Activated CD8-positive, alpha-beta memory T cell treated with anti-CD3 and anti-CD28 coated beads for 48 hours (primary cell): ENCODE measurements around the gene GJB5.
"Not testable (repeated sequence)": the region's sequence is repeated elsewhere in the genome, so short reads cannot be mapped to it uniquely, and the experiment has no call there.

Experiments used
- DNase-seq, 3 experiments: peaks; one replicate each; pipeline ENCODE4 v3.0.0-alpha.2; 2020; ENCODE audit warnings: low read depth in 2 of 3, low spot score in 2 of 3

The GJB5 gene

DNA sequence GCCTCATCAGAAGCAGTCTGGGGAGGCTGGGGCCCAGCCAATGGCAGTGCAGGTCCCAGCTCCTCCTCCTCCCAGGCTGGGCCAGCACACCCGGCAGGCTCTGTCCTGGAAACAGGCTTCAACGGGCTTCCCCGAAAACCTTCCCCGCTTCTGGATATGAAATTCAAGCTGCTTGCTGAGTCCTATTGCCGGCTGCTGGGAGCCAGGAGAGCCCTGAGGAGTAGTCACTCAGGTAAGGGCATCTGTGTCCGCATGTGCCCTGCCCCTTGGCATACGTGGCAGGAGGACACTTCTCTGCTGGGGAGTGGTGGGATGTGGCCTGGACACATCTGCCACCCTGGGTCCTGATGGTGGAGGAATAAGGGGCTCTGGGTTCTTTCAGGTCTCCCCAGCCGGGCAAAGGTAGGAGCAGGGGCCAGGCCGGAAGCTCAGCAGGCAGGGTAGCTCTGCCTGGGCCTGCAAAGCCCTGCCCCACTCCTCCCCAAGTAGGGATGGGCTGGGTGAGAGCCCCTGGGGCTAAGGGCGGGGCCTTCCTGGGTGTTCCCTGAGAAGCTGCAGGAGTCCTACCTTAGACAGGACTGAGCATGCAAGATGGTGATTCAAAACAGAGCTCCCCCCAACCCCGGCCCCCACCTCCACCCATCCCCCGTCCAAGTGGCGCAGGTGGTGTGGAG lies at the start of gene GJB5:
GJB5 (plus strand) TSS at position 84 of the 674 bp plus-strand sequence. CDS start 2,284 bp downstream, outside the sequence.
- DNase-seq: no peak

DNA sequence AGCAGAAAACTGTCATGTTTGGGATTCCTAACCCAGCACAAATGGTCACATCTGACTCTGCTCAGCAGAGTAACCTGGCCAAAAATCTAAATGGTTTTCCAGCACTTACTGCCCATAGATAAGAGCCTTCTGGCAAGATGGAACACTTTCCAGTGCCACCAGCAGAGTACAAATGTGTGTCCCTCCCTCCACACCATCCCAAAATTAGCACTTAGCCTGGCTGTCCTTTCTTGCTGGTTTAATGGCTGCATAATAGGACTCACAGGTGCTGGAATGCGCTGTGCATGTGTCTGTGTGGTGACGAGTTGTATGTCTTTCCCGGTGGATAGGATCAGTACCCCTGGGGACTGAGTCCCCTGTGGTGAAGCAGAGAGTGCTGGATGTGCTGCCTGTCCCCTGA lies 49.8 kb upstream of the GJB5 start:
- DNase-seq: no peak

DNA sequence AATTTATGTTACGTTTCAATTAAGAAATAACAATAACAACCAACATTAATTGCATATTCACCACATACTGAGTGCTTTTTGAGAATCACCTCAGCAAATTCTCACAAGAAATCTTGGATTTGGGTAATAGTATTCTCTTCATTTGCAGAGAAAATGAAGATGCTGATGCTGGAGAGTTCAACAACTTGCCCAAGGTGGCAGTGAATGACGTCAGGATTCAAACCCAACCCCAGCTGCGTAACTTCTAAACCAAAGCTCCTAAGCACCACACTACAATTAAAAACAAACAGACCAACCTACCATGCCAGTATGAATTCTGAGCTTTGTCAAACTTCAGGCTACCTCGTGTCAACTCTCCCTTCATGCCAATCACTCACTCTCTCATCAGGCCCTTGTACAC lies 46.7 kb upstream of the GJB5 start:
- no peak for DNase-seq

DNA sequence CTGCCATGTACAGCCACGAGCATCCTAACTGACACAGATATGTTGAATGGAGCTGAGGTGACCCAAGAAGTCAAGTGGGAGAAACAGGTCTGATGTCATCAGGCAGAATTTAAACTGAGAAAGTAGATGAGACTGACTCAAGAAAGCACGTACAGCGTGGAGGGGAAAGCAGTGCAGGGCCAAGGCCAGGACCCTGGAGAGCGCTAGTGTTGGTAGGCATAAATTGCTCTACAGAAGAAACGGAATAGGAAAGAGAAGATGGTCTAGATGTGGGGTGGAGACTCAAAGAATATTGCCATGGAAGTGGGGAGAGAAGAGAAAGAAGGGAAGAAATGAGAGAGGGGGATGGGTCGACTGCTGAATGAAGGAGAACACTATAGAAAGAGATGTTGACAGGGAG lies 45.3 kb upstream of the GJB5 start:
- no peak for DNase-seq

DNA sequence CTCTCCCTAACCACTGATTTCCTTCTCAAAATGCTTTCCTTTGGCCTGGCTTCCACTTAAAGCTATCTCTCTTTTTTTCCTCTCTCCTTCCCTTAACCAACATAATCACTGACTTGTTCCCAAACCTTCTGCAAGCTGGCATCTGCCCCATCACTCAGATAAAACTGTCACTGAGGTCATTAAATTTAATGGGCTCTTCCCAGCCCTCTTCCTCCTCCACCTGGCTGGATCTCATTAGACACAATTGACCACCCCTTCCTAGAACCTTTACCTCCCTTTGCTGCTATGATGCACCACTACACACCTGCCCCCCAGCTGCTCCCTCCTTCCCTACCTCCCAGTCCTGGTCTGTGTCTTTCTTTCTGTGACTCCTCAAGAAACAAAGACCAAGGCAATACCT lies 44.0 kb upstream of the GJB5 start:
- no peak for DNase-seq

DNA sequence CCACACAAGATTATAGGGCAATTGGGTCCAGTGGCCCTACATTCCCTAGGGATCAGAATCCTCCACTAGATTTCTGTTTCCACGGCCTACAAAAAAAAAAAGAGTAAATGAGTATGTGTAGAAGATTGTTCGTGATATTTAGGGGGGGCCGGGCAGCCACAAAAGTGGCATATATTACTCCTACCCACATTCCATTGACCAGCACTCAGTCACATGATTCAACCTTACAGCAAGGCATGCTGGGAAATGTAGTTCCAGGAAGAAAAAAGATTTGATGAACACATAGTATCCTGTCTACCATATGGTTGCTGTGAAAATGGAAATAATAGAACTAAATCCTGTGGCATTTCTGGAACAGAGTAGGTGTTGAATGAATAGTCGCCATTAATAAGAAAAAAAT lies 43.4 kb upstream of the GJB5 start:
- DNase-seq: no peak

DNA sequence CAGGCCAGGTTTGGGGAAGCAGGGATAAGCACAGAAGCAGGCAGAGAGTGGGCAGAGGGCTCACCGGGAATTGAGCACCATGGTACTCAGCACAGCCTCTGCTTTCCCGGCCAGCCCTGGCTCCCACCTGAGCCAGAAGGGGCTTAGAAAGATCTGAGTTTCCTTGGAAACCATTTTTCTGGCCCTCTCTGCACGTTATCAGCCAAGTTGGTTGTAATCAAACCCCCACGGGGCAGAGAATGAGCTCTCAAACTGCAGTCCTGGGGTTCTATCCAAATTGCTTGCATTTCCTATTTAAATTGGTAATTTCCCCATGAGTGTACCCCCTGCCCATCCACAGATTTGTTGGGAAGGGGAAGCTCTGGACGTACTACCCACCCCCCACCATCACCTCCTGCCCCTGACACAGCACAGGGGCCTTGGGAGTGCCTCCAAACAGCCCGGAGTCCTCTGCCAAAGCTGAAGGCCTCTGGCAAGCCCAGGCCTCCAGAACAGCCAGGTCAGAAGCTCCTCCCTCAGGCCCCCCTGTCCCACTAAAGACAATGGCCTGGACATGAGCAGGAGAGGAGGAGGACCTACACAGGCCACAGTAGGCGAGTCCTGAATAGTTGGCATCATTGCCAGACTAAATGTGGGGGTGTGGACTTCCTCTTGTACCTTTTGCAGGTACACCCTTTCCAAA lies 42.7 kb upstream of the GJB5 start:
- DNase-seq: no peak

DNA sequence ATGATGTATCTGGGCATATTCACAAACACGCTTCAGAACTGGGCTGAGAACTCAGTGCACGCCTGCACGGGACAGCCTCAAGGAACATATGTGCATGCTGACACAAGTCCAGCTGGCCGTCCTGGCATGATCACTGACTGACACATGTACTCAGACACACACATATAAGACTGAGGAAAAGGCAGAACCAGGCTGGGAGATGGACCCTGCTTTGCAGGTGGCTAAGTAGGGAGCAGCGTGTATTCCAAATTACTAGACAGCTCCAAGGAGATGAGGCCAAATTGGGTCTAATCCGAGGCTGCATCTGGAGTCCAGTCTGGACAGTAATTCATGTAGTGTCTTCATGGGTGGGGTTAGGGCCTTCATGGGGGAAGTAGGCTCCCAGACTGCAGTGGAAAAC lies 41.4 kb upstream of the GJB5 start:
- DNase-seq: no peak

DNA sequence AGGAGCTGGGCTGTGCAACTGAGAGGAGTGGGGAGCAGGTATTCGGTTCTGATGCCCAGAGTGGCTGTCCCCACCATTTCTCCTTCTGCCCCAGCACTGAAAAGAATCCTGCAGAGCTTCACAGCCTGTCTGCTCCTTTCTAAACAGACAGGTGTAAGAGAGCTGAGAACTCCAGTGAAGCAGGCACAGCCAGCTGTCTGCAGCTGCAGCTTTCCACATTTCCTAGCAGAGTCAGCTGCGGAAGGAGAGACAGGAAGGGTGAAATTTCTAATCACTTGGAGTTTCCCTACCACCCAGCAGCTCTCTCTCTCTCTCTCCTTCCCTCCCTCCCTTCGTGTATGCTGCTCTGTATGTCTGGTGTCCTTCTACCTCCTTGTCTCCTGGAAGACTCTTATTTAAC lies 40.5 kb upstream of the GJB5 start:
- DNase-seq: no peak

DNA sequence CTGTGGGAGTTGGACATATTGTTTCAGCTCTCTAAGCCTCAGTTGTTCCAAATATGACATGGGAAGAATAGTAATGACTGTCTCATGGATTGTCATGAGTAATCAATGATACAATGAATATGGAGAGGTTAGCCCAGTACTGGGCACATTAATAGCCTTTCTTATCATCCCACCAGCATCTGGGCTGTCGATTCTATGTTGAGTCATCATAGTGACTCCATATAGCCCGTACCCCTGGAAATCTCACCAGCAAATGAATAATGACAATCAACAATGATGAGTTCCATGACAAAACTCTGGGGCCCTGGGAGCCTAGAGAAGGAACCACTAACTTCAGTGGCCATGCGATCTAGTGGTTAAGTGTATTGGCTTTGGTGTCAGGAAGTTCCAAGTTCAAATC lies 39.7 kb upstream of the GJB5 start:
- no peak for DNase-seq

DNA sequence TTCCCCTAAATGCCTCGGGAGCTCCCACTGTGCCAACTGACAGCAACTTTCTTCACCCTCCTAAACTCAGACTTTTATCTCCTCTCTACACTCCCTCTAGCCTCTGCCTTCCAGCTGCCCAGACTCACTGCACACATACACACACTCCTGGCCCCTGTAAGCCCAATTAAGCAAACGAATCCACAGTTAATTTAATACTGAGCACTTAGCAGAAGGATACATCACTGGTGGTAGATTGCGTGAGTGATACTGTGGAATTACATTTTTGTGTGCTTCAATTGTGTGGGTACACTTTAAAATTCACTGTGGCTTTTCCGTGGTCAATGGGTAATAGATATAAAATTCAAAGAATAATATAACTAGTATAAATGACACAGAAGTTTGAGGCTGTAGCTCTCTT lies 33.6 kb upstream of the GJB5 start:
- no peak for DNase-seq

DNA sequence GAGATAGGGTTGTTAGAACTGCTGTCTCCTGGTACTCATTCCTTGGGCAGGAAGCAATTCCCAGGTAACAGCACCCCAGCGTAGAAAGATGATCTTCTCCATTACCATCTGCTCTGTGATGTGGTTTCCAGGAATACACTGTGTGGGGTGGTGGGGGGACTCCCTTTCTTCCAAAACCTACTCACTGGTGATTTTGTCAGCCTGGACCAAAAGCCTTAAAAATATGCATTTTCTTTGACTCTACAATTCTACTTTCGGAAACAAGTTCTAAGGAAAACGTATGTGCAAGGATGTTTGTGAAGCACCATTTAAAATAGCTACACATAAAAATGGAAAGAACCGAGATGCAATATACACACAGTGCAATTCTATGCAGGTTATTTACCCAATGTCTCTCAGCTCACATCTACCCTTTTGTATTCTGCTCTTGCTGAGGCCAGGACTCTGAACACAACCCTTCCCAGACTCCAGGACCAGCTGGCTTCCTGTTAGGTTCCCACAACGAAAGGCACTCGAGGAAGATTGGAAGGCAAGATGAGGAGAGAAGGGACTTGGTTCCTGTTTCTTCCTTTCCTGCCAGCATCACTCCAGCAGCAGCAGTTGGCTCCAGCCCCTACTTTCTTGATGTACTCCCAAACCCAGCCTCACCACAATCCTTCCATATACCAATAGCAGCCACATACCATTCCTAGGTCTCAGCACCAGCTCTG lies 33.0 kb upstream of the GJB5 start:
- no peak for DNase-seq

DNA sequence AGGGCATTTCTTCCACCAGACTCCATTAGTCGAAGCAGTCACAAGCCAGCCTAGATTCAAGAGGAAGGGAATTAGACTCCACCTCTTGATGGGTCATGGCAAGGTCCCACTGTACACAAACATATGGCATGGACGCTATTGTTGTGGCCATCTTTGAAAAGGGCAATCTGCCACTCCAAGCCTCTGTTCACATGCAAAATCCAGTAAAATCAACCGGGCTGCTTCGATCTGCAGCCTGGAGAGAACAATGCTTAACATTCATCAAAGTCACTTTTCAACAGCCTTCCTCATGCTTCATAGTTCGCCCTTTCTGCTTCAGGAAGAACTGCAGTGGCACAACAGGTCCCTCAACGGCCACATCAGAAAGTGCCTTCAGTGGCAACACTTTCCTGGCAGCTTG lies 28.0 kb upstream of the GJB5 start:
- no peak for DNase-seq

DNA sequence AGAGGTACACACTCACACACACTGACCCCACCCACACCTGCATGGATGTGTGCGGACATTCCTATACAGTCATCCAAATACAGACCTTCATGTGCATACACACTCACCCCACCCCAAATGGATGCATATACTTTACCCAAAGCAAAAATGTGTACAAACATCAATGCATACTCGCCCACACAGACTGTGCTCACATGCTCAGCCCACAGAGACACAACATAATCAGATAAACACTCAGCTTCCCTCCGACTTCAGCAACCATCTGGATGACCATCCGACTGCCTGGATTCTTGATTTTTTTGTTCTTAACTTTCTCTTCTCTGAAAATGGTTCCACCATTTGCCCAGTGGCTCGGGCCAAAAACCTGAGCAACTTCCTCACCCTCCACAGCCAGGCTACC lies 24.4 kb upstream of the GJB5 start:
- DNase-seq: no peak

DNA sequence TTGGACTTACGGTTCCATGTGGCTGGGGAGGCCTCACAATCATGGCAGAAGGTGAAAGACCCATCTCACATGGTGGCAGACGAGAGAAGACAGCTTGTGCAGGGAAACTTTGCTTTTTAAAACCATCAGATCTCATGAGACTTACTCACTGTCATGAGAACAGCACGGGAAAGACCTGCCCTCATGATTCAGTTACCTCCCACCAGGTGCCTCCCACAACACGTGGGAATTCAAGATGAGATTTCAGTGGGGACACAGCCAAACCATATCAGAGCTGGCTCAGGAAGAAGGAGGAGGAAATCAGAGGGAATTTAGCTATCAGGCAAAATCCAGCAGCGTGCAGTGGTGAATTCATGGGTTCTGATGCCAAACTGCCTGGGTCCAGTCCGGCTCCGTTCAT lies 22.0 kb upstream of the GJB5 start:
- DNase-seq: not testable (repeated sequence)

DNA sequence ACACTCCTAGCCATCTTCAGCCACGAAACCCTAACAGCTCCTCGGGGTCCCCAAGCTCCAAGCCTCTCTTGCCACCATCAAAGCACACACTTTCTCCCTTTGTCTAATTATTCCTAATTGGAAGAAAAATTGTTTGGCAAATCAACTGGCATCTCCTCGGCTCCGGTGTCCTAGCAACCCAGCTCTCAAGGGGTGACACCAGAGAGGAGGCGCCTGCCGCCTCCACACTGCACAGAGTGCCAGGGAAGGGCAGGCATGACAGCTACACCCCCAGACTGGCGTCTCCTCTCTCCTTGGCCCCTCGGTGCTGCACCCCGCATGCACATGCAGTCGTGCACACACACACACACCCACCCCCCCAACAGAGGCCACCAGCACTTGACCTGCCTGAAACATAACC lies 18.2 kb upstream of the GJB5 start:
- no peak for DNase-seq

DNA sequence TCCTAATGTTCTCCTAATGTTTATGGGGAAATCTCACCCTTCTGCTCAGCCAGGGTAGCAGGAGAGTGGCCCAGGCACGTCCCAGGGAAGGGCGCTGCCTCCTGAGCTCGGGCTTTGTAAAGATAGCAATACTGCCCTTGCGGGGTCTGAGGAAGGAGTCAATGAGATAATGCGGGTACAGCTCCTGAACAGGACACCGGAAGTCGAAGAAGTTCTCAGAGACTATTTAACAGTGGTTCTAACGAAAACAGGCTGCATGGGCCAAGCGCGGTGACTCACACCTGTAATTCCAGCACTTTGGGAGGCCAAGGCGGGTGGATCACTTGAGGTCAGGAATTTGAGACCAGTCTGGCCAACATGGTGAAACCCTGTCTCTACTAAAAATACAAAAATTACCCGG lies 17.6 kb upstream of the GJB5 start:
- not testable (repeated sequence) for DNase-seq

DNA sequence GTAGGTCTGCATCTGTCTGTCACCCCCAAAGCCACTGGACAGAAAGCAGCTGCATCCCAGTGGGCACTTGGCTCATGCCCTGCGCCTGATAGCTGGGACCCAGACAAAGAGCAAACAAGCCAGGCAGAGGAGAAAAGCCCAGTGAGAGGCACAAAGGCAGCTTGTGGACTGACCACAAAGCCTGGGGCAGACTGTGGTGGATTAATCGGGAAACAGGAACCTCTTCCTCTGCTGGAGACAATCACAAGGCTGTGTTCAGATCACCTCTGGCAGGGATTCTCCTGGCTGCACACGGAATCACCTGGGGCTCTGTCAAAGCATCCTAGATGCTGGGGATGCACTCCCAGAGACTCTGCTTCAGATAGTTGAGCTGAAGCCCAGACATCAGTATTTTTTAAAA lies 15.2 kb upstream of the GJB5 start:
- no peak for DNase-seq

DNA sequence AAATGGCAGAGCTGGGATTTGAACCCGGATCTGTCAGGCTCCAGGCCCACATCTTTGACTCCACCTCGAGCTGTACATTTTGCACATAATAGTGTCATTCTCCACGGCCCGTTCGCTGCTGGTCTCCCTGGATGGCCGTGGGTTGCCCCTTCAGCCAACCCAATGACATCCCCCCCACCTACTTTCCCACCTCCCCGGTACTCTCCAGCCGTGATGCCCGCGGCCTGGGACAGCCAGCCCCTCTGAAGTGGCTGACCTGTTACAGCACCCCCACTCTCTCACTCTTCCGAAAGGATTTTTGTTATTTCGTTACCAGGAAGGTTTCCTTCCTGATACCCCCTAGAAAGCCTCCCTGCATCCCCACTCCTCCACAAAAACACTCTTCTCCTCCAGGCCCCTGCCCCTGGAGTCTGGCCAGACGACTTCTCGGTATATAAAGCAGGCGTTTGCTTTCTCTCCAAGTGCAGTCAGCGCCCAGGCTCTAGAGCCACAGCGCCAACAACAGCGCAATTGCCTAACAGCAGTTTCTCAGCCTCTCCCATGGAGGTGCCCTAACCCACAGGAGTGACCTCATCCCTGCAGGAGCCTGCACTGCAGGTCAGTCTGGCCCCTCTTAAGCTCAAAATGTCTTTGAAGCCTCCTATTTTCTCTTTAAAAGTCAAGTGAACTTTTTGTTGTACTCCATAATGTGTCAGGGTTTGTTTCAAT lies 14.5 kb upstream of the GJB5 start:
- no peak for DNase-seq

DNA sequence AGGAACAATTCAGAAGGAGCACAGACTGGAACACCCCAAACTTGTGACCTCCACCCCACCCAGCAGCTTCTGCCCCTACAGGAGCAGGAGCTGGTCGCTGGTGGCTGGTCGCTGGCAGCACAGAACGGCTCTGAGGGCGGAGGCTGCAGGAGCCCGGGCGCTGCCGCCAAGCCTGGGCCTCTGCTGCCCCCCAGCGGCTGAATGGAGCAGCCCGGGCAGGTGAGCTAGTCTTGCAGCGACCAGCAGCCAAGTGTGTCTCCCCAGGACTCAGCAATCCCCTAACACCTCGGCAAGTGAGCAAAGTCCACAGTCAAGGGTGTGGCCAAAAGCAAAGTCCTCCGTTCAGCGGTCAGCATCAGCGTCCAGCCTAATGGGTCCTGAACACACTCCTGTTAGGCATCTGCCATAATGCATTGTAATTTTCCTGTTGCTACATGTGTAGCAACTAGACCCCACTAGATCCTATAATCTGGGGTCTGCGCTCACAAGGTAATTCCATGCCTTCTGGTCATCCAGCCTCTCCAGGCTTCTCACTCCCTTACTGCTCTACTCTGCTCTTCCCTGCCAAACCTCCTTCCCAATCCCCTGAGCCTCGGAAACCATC lies 12.1 kb upstream of the GJB5 start:
- DNase-seq: peak; percentile 55 to 83 (median 80)

DNA sequence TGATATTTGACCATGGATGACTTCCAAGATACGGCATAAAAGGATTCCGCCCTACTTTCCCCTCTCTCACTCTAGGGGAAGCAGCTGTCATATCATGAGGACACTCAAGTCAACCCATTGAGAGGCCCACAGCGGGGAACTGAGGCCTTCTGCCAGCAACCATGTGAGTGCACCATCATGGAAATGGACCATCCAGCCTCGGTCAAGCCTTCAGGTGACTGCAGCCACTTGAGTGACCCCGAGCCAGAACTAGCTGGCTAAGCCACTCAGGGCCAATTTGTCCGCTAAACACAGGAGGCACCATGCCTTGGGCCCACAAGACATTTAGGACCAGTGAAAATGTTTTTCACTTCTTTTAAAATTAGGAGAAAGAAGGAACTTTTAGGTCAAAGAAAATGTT lies 11.1 kb upstream of the GJB5 start:
- no peak for DNase-seq
